Activated T-cell treated with anti-CD3 and anti-CD28 coated beads, Interleukin-2, amount 50 U/mL, for 4 hours (primary cell): Measurements from ENCODE around the gene HIPK1. TPM values are rescaled to one million over a fixed set of nuclear protein-coding genes. Genes with fewer than 3 reads are reported as not detected.
"Not testable (repeated sequence)": the region's sequence is repeated elsewhere in the genome, so short reads cannot be mapped to it uniquely, and the experiment has no call there.

Experiments
- ATAC-seq, 2 donors: fragments of 200-7000 bp; cut with Tn5 transposase; one replicate each; pipeline ENCODE4 v1.10.0; 2021
- DNase-seq: peaks from one replicate; pipeline ENCODE4 v3.0.0-alpha.2; 2020
- H3K27me3 Mint-ChIP-seq: one replicate; pipeline ENCODE4 v1.8.0; 2021; ENCODE audit warnings: low read depth, mixed read lengths
- H3K36me3 Mint-ChIP-seq: one replicate; pipeline ENCODE4 v1.8.0; 2022; ENCODE audit warnings: mixed read lengths; ENCODE audit not compliant: insufficient read depth
- H3K4me1 Mint-ChIP-seq: one replicate; pipeline ENCODE4 v1.8.0; 2021; ENCODE audit warnings: low read depth, mixed read lengths
- H3K4me3 Mint-ChIP-seq: one replicate; pipeline ENCODE4 v1.8.0; 2021; ENCODE audit warnings: mild to moderate bottlenecking, moderate library complexity, mixed read lengths
- H3K9me3 Mint-ChIP-seq: one replicate; pipeline ENCODE4 v1.8.0; 2021; ENCODE audit warnings: mixed read lengths
- total RNA-seq, 3 donors: library from RNA; stranded (reverse); gene quantifications; one replicate each; pipeline ENCODE4 v1.2.1, GENCODE V29; 2021

HIPK1 gene
- total RNA-seq, 3 donors from 2014 or later: 63.6 to 67.1 (median 63.6) TPM

- peaks cover 74% of the 10 kb centered on the region for H3K4me1 Mint-ChIP-seq
- DNase-seq: no peak
- peaks cover 17% of the 10 kb centered on the region for H3K36me3 Mint-ChIP-seq
- no peaks in the 10 kb centered on the region for H3K9me3 Mint-ChIP-seq
- H3K4me3 Mint-ChIP-seq: no peak overlapping the region
- no peaks in the 10 kb centered on the region for H3K27me3 Mint-ChIP-seq
- ATAC-seq: peak in 1 of 2 donors; percentile 10
Measured at GRCh38 chr1:113946112-113946511, 17.0 kb downstream of the HIPK1 start.

DNA sequence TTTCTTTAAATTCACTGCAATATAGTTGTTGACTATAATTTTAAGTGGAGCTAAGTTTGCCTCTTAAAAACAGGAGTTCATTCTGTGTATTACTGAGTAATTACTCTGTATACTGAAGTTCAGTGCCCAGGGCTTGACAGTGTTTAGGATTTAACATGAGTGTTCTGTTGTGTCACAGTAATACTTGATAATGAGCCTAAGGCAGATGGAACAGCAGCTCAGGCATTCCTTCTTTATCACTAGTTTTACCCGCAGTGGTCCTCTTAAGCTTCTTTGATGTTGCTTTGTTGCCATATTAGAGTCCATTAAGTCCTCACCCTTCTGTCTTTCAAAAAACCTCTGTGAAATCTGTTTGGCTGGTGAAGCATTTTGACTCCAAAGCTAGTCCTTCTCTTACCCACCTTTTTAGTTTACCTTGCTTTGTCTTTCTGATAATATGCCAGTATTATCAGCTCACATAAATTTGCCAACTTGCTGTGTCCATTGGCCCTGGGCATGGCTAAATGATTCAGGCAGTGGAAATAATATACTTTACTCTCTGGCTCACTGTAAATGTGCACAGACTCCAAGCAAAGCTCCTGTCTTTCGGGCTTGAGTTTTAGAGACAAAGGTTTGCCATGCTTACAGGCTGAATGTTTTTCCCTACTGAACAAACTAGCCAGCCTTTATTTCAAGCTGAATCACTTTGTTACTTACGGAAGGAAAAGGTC, 17.7 kb downstream of the HIPK1 start:
- Mint-ChIP-seq H3K27me3 (no peaks in the 10 kb centered on the region), H3K4me3 (peak overlapping the region; percentile 61), H3K36me3 (peaks cover 15% of the 10 kb centered on the region), H3K4me1 (peaks cover 77% of the 10 kb centered on the region), H3K9me3 (no peaks in the 10 kb centered on the region)
- DNase-seq: no peak
- ATAC-seq: peak; percentile 38 to 48

- Mint-ChIP-seq H3K4me3 (peak overlapping the region; percentile 61), H3K4me1 (peaks cover 75% of the 10 kb centered on the region), H3K36me3 (peaks cover 13% of the 10 kb centered on the region), H3K9me3 (no peaks in the 10 kb centered on the region), H3K27me3 (no peaks in the 10 kb centered on the region)
- peak in 1 of 2 donors; percentile 44 for ATAC-seq
- DNase-seq: no peak
Measured at GRCh38 chr1:113947388-113948107, 18.4 kb downstream of the HIPK1 start.

DNA sequence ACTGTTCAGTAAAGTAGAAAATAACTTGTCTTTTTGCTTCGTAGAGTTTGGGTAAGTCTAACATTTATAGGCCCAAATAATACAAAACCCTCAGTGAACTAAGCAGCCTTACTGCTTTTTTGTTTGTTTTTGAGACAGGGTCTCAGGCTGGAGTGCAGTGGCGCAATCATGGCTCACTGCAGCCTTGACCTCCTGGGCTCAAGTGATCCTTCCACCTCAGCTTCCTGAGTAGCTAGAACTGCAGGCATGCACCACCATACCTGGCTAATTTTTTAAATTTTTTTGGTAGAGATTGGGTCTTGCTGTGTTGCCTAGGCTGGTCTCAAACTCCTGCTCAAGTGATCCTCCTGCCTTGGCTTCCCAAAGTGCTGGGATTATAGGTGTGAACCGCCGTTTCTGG, 19.0 kb downstream of the HIPK1 start:
- Mint-ChIP-seq H3K36me3 (peaks cover 11% of the 10 kb centered on the region), H3K4me1 (peaks cover 75% of the 10 kb centered on the region), H3K4me3 (peak overlapping the region; percentile 43)
- not testable (repeated sequence) for H3K27me3 Mint-ChIP-seq, H3K9me3 Mint-ChIP-seq, ATAC-seq, DNase-seq

GRCh38 chr1:113949007-113949406, 19.9 kb downstream of the HIPK1 start:
- Mint-ChIP-seq H3K4me1 (peaks cover 75% of the 10 kb centered on the region), H3K36me3 (peaks cover 10% of the 10 kb centered on the region), H3K9me3 (no peaks in the 10 kb centered on the region), H3K4me3 (no peak overlapping the region), H3K27me3 (no peaks in the 10 kb centered on the region)
- no peak for ATAC-seq
- DNase-seq: no peak

DNA sequence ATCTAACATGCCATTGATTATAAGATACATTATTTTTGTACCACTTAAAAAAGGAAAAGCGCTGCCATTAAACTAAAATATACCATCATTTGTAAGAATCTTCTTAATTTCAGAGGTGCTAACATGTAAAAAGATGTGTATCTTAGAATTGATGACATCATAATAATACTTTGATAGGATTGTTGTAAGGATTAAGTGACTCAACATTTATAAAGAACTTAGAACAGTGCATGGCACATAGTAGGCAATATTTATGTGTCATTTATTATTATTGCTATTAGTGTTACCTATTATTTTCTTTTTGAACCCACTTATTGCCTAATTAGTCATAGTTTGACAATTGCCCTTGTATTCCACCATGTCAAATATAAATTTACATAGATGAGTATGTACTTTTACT, 21.8 kb downstream of the HIPK1 start:
- ATAC-seq (no peak), DNase-seq (no peak)
- H3K4me1 Mint-ChIP-seq: peaks cover 75% of the 10 kb centered on the region
- no peak overlapping the region for H3K4me3 Mint-ChIP-seq
- H3K9me3 Mint-ChIP-seq: no peaks in the 10 kb centered on the region
- peaks cover 15% of the 10 kb centered on the region for H3K36me3 Mint-ChIP-seq
- H3K27me3 Mint-ChIP-seq: no peaks in the 10 kb centered on the region

GRCh38 chr1:113951719-113952118, 22.6 kb downstream of the HIPK1 start:
- peaks cover 19% of the 10 kb centered on the region for H3K36me3 Mint-ChIP-seq
- H3K9me3 Mint-ChIP-seq: no peaks in the 10 kb centered on the region
- no peaks in the 10 kb centered on the region for H3K27me3 Mint-ChIP-seq
- H3K4me3 Mint-ChIP-seq: no peak overlapping the region
- ATAC-seq (no peak), DNase-seq (no peak)
- peaks cover 67% of the 10 kb centered on the region for H3K4me1 Mint-ChIP-seq

DNA sequence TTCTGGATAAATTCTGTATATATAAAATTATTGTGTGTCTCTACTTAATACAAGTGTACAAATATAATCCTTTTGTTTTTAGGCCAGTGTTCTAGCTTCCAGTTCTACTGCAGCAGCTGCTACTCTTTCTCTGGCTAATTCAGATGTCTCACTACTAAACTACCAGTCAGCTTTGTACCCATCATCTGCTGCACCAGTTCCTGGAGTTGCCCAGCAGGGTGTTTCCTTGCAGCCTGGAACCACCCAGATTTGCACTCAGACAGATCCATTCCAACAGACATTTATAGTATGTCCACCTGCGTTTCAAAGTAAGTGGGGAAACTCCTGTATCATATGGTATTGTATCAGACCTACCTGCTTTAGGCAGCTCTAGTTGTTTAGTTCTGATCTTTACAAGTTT, 28.9 kb downstream of the HIPK1 start:
- H3K4me3 Mint-ChIP-seq: no peak overlapping the region
- DNase-seq (no peak), ATAC-seq (no peak)
- H3K36me3 Mint-ChIP-seq: peaks cover 40% of the 10 kb centered on the region
- H3K9me3 Mint-ChIP-seq: no peaks in the 10 kb centered on the region
- H3K4me1 Mint-ChIP-seq: peaks cover 22% of the 10 kb centered on the region
- no peaks in the 10 kb centered on the region for H3K27me3 Mint-ChIP-seq

DNA sequence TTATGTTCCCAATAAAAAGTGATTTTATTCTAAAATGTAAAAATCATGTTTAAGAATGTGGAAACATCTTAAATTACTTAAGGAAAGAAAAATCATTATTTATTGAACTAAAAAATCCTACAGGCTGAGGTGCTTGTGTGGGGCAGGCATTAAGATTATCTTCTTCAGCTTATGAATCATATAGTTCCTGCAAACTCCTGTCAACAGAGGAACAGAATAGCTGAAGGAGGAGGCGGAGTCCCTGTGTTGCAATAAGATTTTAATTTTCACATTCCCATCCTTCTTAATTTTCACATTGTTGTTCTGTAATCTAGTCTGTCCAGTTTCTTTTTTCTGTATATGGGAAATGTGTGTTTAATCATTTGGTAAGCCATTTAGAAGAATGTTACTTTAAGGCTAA, 29.6 kb downstream of the HIPK1 start:
- peaks cover 45% of the 10 kb centered on the region for H3K36me3 Mint-ChIP-seq
- DNase-seq: no peak
- no peak for ATAC-seq
- H3K9me3 Mint-ChIP-seq: no peaks in the 10 kb centered on the region
- no peak overlapping the region for H3K4me3 Mint-ChIP-seq
- no peaks in the 10 kb centered on the region for H3K27me3 Mint-ChIP-seq
- H3K4me1 Mint-ChIP-seq: peaks cover 24% of the 10 kb centered on the region

- Mint-ChIP-seq H3K4me3 (no peak overlapping the region), H3K27me3 (no peaks in the 10 kb centered on the region), H3K9me3 (no peaks in the 10 kb centered on the region), H3K36me3 (peaks cover 53% of the 10 kb centered on the region), H3K4me1 (peaks cover 8% of the 10 kb centered on the region)
- DNase-seq: no peak
- ATAC-seq: no peak
Measured at GRCh38 chr1:113963281-113963906, 34.3 kb downstream of the HIPK1 start.

- H3K36me3 Mint-ChIP-seq: peaks cover 66% of the 10 kb centered on the region
- no peak for DNase-seq
- ATAC-seq: no peak
- H3K4me3 Mint-ChIP-seq: no peak overlapping the region
- H3K27me3 Mint-ChIP-seq: no peaks in the 10 kb centered on the region
- H3K9me3 Mint-ChIP-seq: no peaks in the 10 kb centered on the region
- peaks cover 3% of the 10 kb centered on the region for H3K4me1 Mint-ChIP-seq
Measured at GRCh38 chr1:113965703-113966412, 36.7 kb downstream of the HIPK1 start.

DNA sequence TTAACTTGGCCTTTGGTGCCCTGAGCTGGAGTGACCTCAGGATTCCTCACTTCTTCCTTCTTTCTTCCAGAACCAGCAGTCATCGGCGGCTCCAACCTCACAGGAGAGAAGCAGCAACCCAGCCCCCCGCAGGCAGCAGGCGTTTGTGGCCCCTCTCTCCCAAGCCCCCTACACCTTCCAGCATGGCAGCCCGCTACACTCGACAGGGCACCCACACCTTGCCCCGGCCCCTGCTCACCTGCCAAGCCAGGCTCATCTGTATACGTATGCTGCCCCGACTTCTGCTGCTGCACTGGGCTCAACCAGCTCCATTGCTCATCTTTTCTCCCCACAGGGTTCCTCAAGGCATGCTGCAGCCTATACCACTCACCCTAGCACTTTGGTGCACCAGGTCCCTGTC, 43.8 kb downstream of the HIPK1 start:
- DNase-seq: no peak
- ATAC-seq: no peak
- Mint-ChIP-seq H3K4me3 (no peak overlapping the region), H3K27me3 (no peaks in the 10 kb centered on the region), H3K4me1 (peaks cover 22% of the 10 kb centered on the region), H3K9me3 (no peaks in the 10 kb centered on the region), H3K36me3 (peaks cover 44% of the 10 kb centered on the region)

DNA sequence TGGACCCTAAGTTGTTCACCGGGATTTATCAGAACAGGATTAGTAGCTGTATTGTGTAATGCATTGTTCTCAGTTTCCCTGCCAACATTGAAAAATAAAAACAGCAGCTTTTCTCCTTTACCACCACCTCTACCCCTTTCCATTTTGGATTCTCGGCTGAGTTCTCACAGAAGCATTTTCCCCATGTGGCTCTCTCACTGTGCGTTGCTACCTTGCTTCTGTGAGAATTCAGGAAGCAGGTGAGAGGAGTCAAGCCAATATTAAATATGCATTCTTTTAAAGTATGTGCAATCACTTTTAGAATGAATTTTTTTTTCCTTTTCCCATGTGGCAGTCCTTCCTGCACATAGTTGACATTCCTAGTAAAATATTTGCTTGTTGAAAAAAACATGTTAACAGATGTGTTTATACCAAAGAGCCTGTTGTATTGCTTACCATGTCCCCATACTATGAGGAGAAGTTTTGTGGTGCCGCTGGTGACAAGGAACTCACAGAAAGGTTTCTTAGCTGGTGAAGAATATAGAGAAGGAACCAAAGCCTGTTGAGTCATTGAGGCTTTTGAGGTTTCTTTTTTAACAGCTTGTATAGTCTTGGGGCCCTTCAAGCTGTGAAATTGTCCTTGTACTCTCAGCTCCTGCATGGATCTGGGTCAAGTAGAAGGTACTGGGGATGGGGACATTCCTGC, 46.2 kb downstream of the HIPK1 start:
- Mint-ChIP-seq H3K4me1 (peaks cover 28% of the 10 kb centered on the region), H3K36me3 (peaks cover 26% of the 10 kb centered on the region), H3K27me3 (no peaks in the 10 kb centered on the region), H3K4me3 (no peak overlapping the region), H3K9me3 (no peaks in the 10 kb centered on the region)
- ATAC-seq (peak; percentile 83 to 86), DNase-seq (no peak)
